Mucosa of descending colon (tissue), 3 donors: ENCODE data around the gene COL4A6. TPM values are rescaled to one million over a fixed set of nuclear protein-coding genes. Genes with fewer than 3 reads are reported as not detected.

ENCODE experiments used
- ATAC-seq: fragments of 200-7000 bp; cut with Tn5 transposase; one replicate; pipeline ENCODE4 v1.9.1; 2020; ENCODE audit warnings: mild to moderate bottlenecking, moderate library complexity
- DNase-seq, 3 donors: peaks; one replicate each; pipeline ENCODE4 v3.0.0-alpha.2; 2020
- H3K36me3 ChIP-seq: fragments of 200-600 bp; one replicate; pipeline ENCODE4 v1.8.0; 2021; ENCODE audit warnings: low read depth, mild to moderate bottlenecking
- H3K4me1 ChIP-seq: fragments of 200-600 bp; one replicate; pipeline ENCODE4 v1.8.0; 2021; ENCODE audit warnings: low read depth, mild to moderate bottlenecking
- H3K4me3 ChIP-seq: fragments of 200-600 bp; one replicate; pipeline ENCODE4 v1.8.0; 2021; ENCODE audit warnings: mild to moderate bottlenecking
- H3K9me3 ChIP-seq: fragments of 200-600 bp; one replicate; pipeline ENCODE4 v1.8.0; 2021; ENCODE audit warnings: mild to moderate bottlenecking
- CTCF ChIP-seq: fragments of 200-600 bp; IDR thresholded peaks from one replicate; pipeline ENCODE4 v1.8.0; 2022; ENCODE audit warnings: antibody characterized with exemption, mild to moderate bottlenecking
- intact Hi-C, 2 donors: fragments of 100-400 bp; cut with DNase I in 1 of 2; cut with micrococcal nuclease in 1 of 2; formaldehyde crosslinking; loops; one replicate each; pipeline versions ENCODE4 v1.11.0 to v1.11.1; 2022; cut with DNase I, micrococcal nuclease
- total RNA-seq, 3 donors: library from RNA; stranded (reverse); fragmentation: NEBNext Ultra II Directional in 2 of 3; extraction: Animal tissue kit (Norgen Biotek cat#: 25700) in 2 of 3; gene quantifications; one replicate each; pipeline versions ENCODE4 v1.2.1 to v1.2.4, GENCODE V29; 2021 to 2023
- donor health status: DM: no; HTN: no; CAD: no; lungs with moderate emphysema.
- donor health status: DM: no; HTN: no; CAD: no.
- donor health status: DM: no; HTN: yes; CAD: no.

The COL4A6 gene
- total RNA-seq, 3 donors from 2014 or later = 0.35 to 0.81 (median 0.77) TPM

DNA sequence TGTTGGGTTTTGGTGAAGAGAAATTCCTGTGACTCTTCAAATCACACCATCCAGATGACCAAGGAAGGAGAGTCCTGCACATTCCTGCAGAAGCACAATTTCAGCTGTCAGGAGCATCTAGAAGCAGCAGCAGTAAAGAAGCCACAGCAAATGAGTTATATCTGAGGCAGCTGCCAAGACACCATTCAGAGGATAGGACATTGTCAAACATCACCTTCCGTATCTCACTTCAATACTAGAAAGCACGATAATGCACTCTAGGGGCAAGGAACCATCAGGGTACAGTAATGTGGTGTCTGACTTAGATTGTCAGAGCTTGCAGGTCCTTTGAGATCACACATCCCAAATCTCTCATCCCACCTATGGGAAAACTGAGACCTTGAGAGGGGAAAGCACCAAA lies 134.5 kb downstream of the COL4A6 start:
- no peak for TF ChIP-seq CTCF
- Histone ChIP-seq H3K4me1 (no peaks in the 10 kb centered on the region), H3K9me3 (no peaks in the 10 kb centered on the region), H3K36me3 (no peaks in the 10 kb centered on the region), H3K4me3 (no peak overlapping the region)
- intact Hi-C loops = no loop called here
- DNase-seq (no peak), ATAC-seq (no peak)

DNA sequence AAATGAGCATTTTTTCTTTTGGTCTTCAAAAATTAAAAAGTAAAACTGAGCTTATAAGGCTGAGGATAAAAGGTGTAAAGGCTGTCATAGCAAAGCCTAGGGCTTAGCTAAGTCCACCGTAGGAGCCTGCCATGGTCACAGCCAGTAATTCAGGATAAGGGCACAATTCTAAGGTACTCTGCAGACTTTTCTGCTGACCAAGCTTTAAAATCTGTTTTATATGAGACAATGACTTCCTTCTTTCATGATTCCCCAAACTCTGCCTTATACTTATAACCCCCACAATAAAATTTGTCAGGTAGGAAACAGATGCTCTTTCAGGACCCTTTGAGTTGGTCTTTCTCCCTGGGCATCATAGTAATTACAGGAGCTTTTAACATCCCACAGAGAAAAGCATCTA lies 138.5 kb downstream of the COL4A6 start:
- no peak for TF ChIP-seq CTCF
- no peaks in the 10 kb centered on the region for H3K4me1 ChIP-seq
- no peaks in the 10 kb centered on the region for H3K36me3 ChIP-seq
- intact Hi-C loops = no loop called here
- ATAC-seq (no peak), DNase-seq (no peak)
- H3K4me3 ChIP-seq = no peak overlapping the region
- H3K9me3 ChIP-seq = no peaks in the 10 kb centered on the region

- ATAC-seq = no peak
These were observed 139.1 kb downstream of the COL4A6 start for GRCh38 chrX:108299101-108299591.

GRCh38 chrX:108298165-108298602 lies 140.0 kb downstream of the COL4A6 start:
- DNase-seq (peak in 1 of 3 donors; percentile 38), ATAC-seq (no peak)
- H3K36me3 ChIP-seq = no peaks in the 10 kb centered on the region
- no peak overlapping the region for H3K4me3 ChIP-seq
- intact Hi-C loops = no loop called here
- no peaks in the 10 kb centered on the region for H3K4me1 ChIP-seq
- TF ChIP-seq CTCF = no peak
- no peaks in the 10 kb centered on the region for H3K9me3 ChIP-seq

More at GRCh38 chrX:108299101-108299591, 139.1 kb downstream of the COL4A6 start:
- H3K4me3 ChIP-seq = no peak overlapping the region
- no peak for TF ChIP-seq CTCF
- no peak for DNase-seq
- intact Hi-C loops = no loop called here
- H3K9me3 ChIP-seq = no peaks in the 10 kb centered on the region
- no peaks in the 10 kb centered on the region for H3K36me3 ChIP-seq
- H3K4me1 ChIP-seq = no peaks in the 10 kb centered on the region

DNA sequence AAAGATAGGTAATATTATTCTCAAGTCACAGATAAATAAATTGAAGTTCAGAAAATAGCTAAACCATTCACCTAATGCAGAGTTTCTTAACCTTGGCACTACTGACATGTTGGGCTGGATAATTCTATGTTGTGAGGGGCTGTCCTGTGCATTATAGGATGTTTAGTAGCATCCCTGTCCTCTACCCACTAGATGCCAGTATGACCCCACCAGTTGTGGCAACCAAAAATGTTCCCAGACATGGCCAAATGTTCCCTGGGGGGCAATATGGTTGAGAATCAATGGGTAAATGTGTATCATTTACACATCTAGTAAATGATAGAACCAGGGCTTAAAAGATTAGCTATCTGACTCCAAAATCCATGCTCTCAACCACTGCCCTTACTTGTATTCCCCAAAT lies 140.9 kb downstream of the COL4A6 start:
- DNase-seq = no peak
- no peaks in the 10 kb centered on the region for H3K4me1 ChIP-seq
- TF ChIP-seq CTCF = no peak
- H3K36me3 ChIP-seq = no peaks in the 10 kb centered on the region
- no peaks in the 10 kb centered on the region for H3K9me3 ChIP-seq
- intact Hi-C loops = no loop called here
- ATAC-seq = no peak
- no peak overlapping the region for H3K4me3 ChIP-seq

DNA sequence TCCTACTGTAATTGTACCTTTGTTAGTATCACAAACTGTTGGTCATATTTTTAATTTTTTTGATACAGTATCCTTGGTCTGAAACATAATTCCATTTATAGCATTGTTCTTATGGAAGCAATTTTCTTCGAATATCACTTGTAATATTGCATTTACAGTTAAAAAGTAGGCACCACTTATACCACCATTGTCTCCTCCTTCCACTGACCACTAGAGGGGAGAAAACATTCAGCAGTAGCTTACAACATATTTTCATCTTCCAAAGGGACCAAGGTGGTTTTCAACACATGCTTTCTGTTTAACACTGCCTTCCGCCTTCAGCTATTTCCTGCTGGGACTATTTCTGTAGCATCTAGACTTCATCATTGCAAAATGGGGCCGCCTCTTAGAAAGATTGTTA lies 146.2 kb downstream of the COL4A6 start:
- Histone ChIP-seq H3K36me3 (no peaks in the 10 kb centered on the region), H3K4me3 (no peak overlapping the region), H3K9me3 (no peaks in the 10 kb centered on the region), H3K4me1 (no peaks in the 10 kb centered on the region)
- DNase-seq (no peak), ATAC-seq (no peak)
- intact Hi-C loops = no loop called here
- no peak for TF ChIP-seq CTCF
